Heart right ventricle (tissue), 16 donors: ENCODE data around the gene RHPN2. TPM values are rescaled to one million over a fixed set of nuclear protein-coding genes. Genes with fewer than 3 reads are reported as not detected.

Experiments
- ATAC-seq, 8 donors: fragments of 200-7000 bp; cut with Tn5 transposase; one replicate each; pipeline ENCODE4 v1.9.1; 2020; ENCODE audit warnings: mild to moderate bottlenecking in 8 of 8, moderate library complexity in 8 of 8, moderate number of reproducible peaks in 1 of 8
- DNase-seq, 2 donors: peaks; one replicate each; pipeline ENCODE4 v3.0.0-alpha.2; 2020
- H3K27ac ChIP-seq, 10 donors: fragments of 200-600 bp; sonication (generic) in 2 of 10; one replicate each; pipeline versions ENCODE4 v1.5.0 to v1.8.0; 2020 to 2022; ENCODE audit warnings: mild to moderate bottlenecking in 3 of 10
- H3K27me3 ChIP-seq, 7 donors: fragments of 200-600 bp; one replicate each; pipeline ENCODE4 v1.8.0; 2021 to 2022; ENCODE audit warnings: mild to moderate bottlenecking in 2 of 7
- H3K36me3 ChIP-seq, 9 donors: fragments of 200-600 bp; sonication (generic) in 1 of 9; one replicate each; pipeline versions ENCODE4 v1.5.0 to v1.8.0; 2020 to 2022; ENCODE audit warnings: mild to moderate bottlenecking in 2 of 9
- H3K4me1 ChIP-seq, 9 donors: fragments of 200-600 bp; sonication (generic) in 1 of 9; one replicate each; pipeline versions ENCODE4 v1.5.0 to v1.8.0; 2020 to 2022; ENCODE audit warnings: mild to moderate bottlenecking in 4 of 9
- H3K4me3 ChIP-seq, 10 donors: fragments of 200-600 bp; sonication (generic) in 2 of 10; one replicate each; pipeline versions ENCODE4 v1.5.0 to v1.8.0; 2020 to 2022; ENCODE audit warnings: mild to moderate bottlenecking in 7 of 10, moderate library complexity in 2 of 10
- H3K9me3 ChIP-seq, 11 donors: fragments of 200-600 bp in 10 of 11; sonication (generic) in 2 of 11; one replicate each; pipeline versions ENCODE4 v1.5.0 to v1.8.0; 2013 to 2022; ENCODE audit warnings: mild to moderate bottlenecking in 2 of 11, control low read depth in 1 of 11, moderate library complexity in 1 of 11
- CTCF ChIP-seq, 9 donors: fragments of 200-600 bp; sonication (generic) in 2 of 9; IDR thresholded peaks; one replicate each; pipeline versions ENCODE4 v1.5.0 to v1.8.0; 2021 to 2022; ENCODE audit warnings: antibody characterized with exemption in 9 of 9, mild to moderate bottlenecking in 5 of 9, moderate library complexity in 1 of 9
- WGBS, 2 donors: extraction: QIAGEN DNeasy Blood & Tissue Kit; methylation state at CpG; one replicate each; pipeline ENCODE4 v1.1.7; 2013; ENCODE audit warnings: inconsistent platforms in 1 of 2; 5-methylcytosine and 5-hydroxymethylcytosine counted together
- intact Hi-C, 10 donors: fragments of 100-400 bp; cut with DNase I; formaldehyde crosslinking; loops; one replicate each; pipeline versions ENCODE4 v1.11.1 to v1.14.2; 2022
- polyA plus RNA-seq, 2 donors: library from polyadenylated mRNA; stranded (reverse); fragments of 200-250 nt; gene quantifications; one replicate each; pipeline ENCODE4 v1.2.3, GENCODE V29; 2013
- total RNA-seq, 10 donors: library from RNA; stranded (reverse); fragmentation: NEBNext Ultra II Directional in 3 of 10; extraction: Animal tissue kit (Norgen Biotek cat#: 25700) in 3 of 10; gene quantifications; one replicate each; pipeline versions ENCODE4 v1.2.1 to v1.2.4, GENCODE V29; 2021 to 2023
- donor health status: Arrhythmogenic right ventricular cardiomyopathy.
- donor health status: ischemic (EF 13 %, LVEDD 7.1; RV severe dilation, severe dysfunction).
- donor health status: healthy with polysubstance abuse.
- donor health status: DM: no; HTN: yes; CAD: no.
- donor health status: DM: no; HTN: no; CAD: no.
- donor health status: ischemic (EF 25% LVEDD 6.9; RV normal size, moderate dysfunction).
- donor health status: ischemic (EF 25% LVEDD 5.7; RV mildly dilated, moderate dysfunction).
- donor health status: healthy.
- donor health status: DM: yes; HTN: yes; CAD: no.
- donor health status: Ischemic cardiomyopathy.
- donor health status: ischemic (EF 35%, LVEDD 5.7; RV mildly dilated, moderate dysfunction).
- donor health status: nonischemic (EF 11% LVEDD 7.7; RV severe dilation, severe dysfunction).
- donor health status: DM: yes; HTN: yes; CAD: no.
- donor health status: PGD.
- donor health status: ischemic (EF 29% LVEDD 5.4; RV normal size, mild dysfunction).
- donor health status: nonischemic (EF 23%, LVEDD 6.1; RV moderate dilation, normal function).

The RHPN2 gene
- total and polyA plus RNA-seq, 12 donors = 0.33 to 2.1 (median 1.1) TPM

- TF ChIP-seq CTCF (IDR thresholded peaks at IDR 0.05) = no peak
- ATAC-seq (no peak), DNase-seq (no peak)
- no peaks in the 10 kb centered on the region for H3K4me1 ChIP-seq
- 90 to 94% methylated on average over 4 of the region's 4 CpGs for WGBS, 2 donors
- peaks cover 0 to 100% (median 56%) of the 10 kb centered on the region in 9 donors for H3K36me3 ChIP-seq
- H3K27ac ChIP-seq = no peak overlapping the region
- H3K27me3 ChIP-seq = no peaks in the 10 kb centered on the region
- H3K9me3 ChIP-seq = no peaks in the 10 kb centered on the region
- no peak overlapping the region for H3K4me3 ChIP-seq
- intact Hi-C loops = no loop called here
Observed at GRCh38 chr19:33096005-33096404, 31.3 kb upstream of the RHPN2 start.

- DNase-seq (no peak), ATAC-seq (no peak)
- intact Hi-C loops = no loop called here
- no peak for TF ChIP-seq CTCF (IDR thresholded peaks at IDR 0.05)
- H3K27ac ChIP-seq = no peak overlapping the region
- no peaks in the 10 kb centered on the region for H3K27me3 ChIP-seq
- 94 to 99% methylated on average over 6 of the region's 6 CpGs for whole genome bisulfite sequencing, 2 donors
- H3K36me3 ChIP-seq = peaks cover 0 to 100% (median 62%) of the 10 kb centered on the region in 9 donors
- no peak overlapping the region for H3K4me3 ChIP-seq
- no peaks in the 10 kb centered on the region for H3K9me3 ChIP-seq
- H3K4me1 ChIP-seq = no peaks in the 10 kb centered on the region
Observed at GRCh38 chr19:33094436-33095067, 29.9 kb upstream of the RHPN2 start.

GRCh38 chr19:33093420-33094210, 28.9 kb upstream of the RHPN2 start:
- TF ChIP-seq CTCF (IDR thresholded peaks at IDR 0.05) = no peak
- no peaks in the 10 kb centered on the region for H3K9me3 ChIP-seq
- intact Hi-C loops = no loop called here
- ATAC-seq (no peak), DNase-seq (no peak)
- H3K4me1 ChIP-seq = no peaks in the 10 kb centered on the region
- H3K4me3 ChIP-seq = no peak overlapping the region
- no peak overlapping the region for H3K27ac ChIP-seq
- H3K27me3 ChIP-seq = no peaks in the 10 kb centered on the region
- WGBS, 2 donors = 95 to 96% methylated on average over 11 of the region's 11 CpGs
- peaks cover 0 to 100% (median 70%) of the 10 kb centered on the region in 9 donors for H3K36me3 ChIP-seq

- WGBS, 2 donors = 79 to 89% methylated on average over 3 of the region's 3 CpGs
- intact Hi-C loops = no loop called here
- Histone ChIP-seq H3K27me3 (no peaks in the 10 kb centered on the region), H3K4me3 (no peak overlapping the region), H3K4me1 (no peaks in the 10 kb centered on the region), H3K27ac (no peak overlapping the region), H3K9me3 (no peaks in the 10 kb centered on the region), H3K36me3 (peaks cover 0 to 79% (median 50%) of the 10 kb centered on the region in 9 donors)
- DNase-seq (no peak), ATAC-seq (no peak)
- TF ChIP-seq CTCF (IDR thresholded peaks at IDR 0.05) = no peak
Observed at GRCh38 chr19:33090179-33090578, 25.5 kb upstream of the RHPN2 start.
